Right lobe of liver (tissue), 4 donors: ENCODE measurements around the gene JKAMP.

Experiments
- CTCF ChIP-seq, 4 donors: fragments of 200-600 bp in 3 of 4; fragments of 450-650 bp in 1 of 4; IDR thresholded peaks; one replicate each; pipeline versions ENCODE4 v1.5.1 to v1.8.0; 2016 to 2022; ENCODE audit warnings: antibody characterized with exemption in 4 of 4, mild to moderate bottlenecking in 2 of 4
- POLR2A ChIP-seq: fragments of 450-650 bp; IDR thresholded peaks from one replicate; pipeline ENCODE4 v1.6.1; 2017; ENCODE audit warnings: antibody characterized with exemption, mild to moderate bottlenecking
- donor health status: DM: no; HTN: no; CAD: no.
- donor health status: DM: no; HTN: no; CAD: no.
- donor health status: DM: no; HTN: yes; CAD: no.

- TF ChIP-seq POLR2A (no peak), CTCF (IDR thresholded peaks at IDR 0.05) (no peak)
Measured at GRCh38 chr14:59503256-59503655, 18.9 kb downstream of the JKAMP start.
